ENCODE measurements around the gene TRERF1. TPM values are rescaled to one million over a fixed set of nuclear protein-coding genes. Genes with fewer than 3 reads are reported as not detected.

Gene TRERF1
- total RNA-seq, 1 donor, result 12.0 TPM

GRCh38 chr6:42179261-42179944, 272.3 kb downstream of the TRERF1 start:
- no peak overlapping the region for H3K4me3 ChIP-seq (ENCODE audit: low read depth, low read length)
- no peak for TF ChIP-seq CTCF (IDR thresholded peaks at IDR 0.05; ENCODE audit: insufficient read depth, low read length)
- DNase-seq (ENCODE audit: low read depth), result no peak

- H3K4me3 ChIP-seq (ENCODE audit: low read depth, low read length), result no peak overlapping the region
- no peak for DNase-seq (ENCODE audit: low read depth)
- no peak for TF ChIP-seq CTCF (IDR thresholded peaks at IDR 0.05; ENCODE audit: insufficient read depth, low read length)
Measured at GRCh38 chr6:42177514-42178364, 274.0 kb downstream of the TRERF1 start.

GRCh38 chr6:42176981-42177380, 274.7 kb downstream of the TRERF1 start:
- no peak for DNase-seq (ENCODE audit: low read depth)
- no peak for TF ChIP-seq CTCF (IDR thresholded peaks at IDR 0.05; ENCODE audit: insufficient read depth, low read length)
- H3K4me3 ChIP-seq (ENCODE audit: low read depth, low read length), result no peak overlapping the region

GRCh38 chr6:42175860-42176259, 275.9 kb downstream of the TRERF1 start:
- TF ChIP-seq CTCF (IDR thresholded peaks at IDR 0.05; ENCODE audit: insufficient read depth, low read length), result peak; percentile 20

More at GRCh38 chr6:42175860-42176259, 275.9 kb downstream of the TRERF1 start:
- no peak overlapping the region for H3K4me3 ChIP-seq (ENCODE audit: low read depth, low read length)
- no peak for DNase-seq (ENCODE audit: low read depth)

Other genes with a start within 250 kb of the TRERF1 start
- gene MRPS10, start 234.1 kb downstream of the TRERF1 start, total RNA-seq (ENCODE audit: low replicate concordance), result 15.7 and 63.4 TPM in 2 replicates
- gene UBR2, start 112.1 kb upstream of the TRERF1 start, total RNA-seq (ENCODE audit: low replicate concordance), result 28.9 and 35.9 TPM in 2 replicates

Measured in fibroblast of the aortic adventitia (primary cell).